Endothelial cell of umbilical vein (primary cell): Measurements from ENCODE around the gene FSD1. TPM values are rescaled to one million over a fixed set of nuclear protein-coding genes. Genes with fewer than 3 reads are reported as not detected.

Experiments used
- BruUV-seq: library from RNA; stranded (reverse); fragments of 400-500 nt; replicated peaks from 2 replicates; lab custom pipeline; 2021; lab: Mats Ljungman, UMichigan
- CTCF ChIA-PET: fragments of 300-600, 350-600 bp; sonication (Branson Sonifier 250); formaldehyde crosslinking; loops from one replicate; lab custom pipeline; 2021; ENCODE audit warnings: antibody characterized with exemption, inconsistent platforms; lab: Charles Lee
- POLR2A ChIA-PET: fragments of 300-600, 350-600 bp; sonication (Branson Sonifier 250); formaldehyde crosslinking; loops from one replicate; lab custom pipeline; 2021; ENCODE audit warnings: antibody characterized with exemption, inconsistent platforms; lab: Charles Lee
- DNase-seq: peaks from one replicate; pipeline ENCODE4 v3.0.0-alpha.2; 2011; ENCODE audit warnings: low read depth, low spot score
- FAIRE-seq: peaks from 2 replicates; lab custom pipeline; 2011; peaks lifted over from hg19 to GRCh38; lab: Jason Lieb, UNC
- H2AFZ ChIP-seq: 2 replicates; pipeline ENCODE4 v1.6.0; 2012; ENCODE audit warnings: low read depth, low read length, control low read depth, inconsistent platforms
- H3K27ac ChIP-seq: 2 replicates; pipeline ENCODE4 v1.5.1; 2011; ENCODE audit warnings: low read depth, mild to moderate bottlenecking, control low read depth, low read length, moderate library complexity; ENCODE audit not compliant: insufficient read depth
- H3K27me3 ChIP-seq, 2 experiments: 2 replicates each; pipeline versions ENCODE4 v1.6.0 to v1.6.1; 2011; ENCODE audit warnings: low read length in 2 of 2, mixed read lengths in 1 of 2; ENCODE audit not compliant: control insufficient read depth in 2 of 2, insufficient read depth in 2 of 2
- H3K36me3 ChIP-seq, 2 experiments: 2 replicates in 1 of 2; 3 replicates in 1 of 2; pipeline ENCODE4 v1.5.1; 2011; ENCODE audit warnings: low read length in 2 of 2, mild to moderate bottlenecking in 1 of 2, moderate library complexity in 1 of 2; ENCODE audit not compliant: control insufficient read depth in 2 of 2, insufficient read depth in 2 of 2; ENCODE audit errors: extremely low read depth in 1 of 2
- H3K4me1 ChIP-seq: 3 replicates; pipeline ENCODE4 v1.5.1; 2011; ENCODE audit warnings: mild to moderate bottlenecking, low read length; ENCODE audit not compliant: control insufficient read depth, insufficient read depth; ENCODE audit errors: extremely low read depth
- H3K4me2 ChIP-seq: 2 replicates; pipeline ENCODE4 v1.6.1; 2011; ENCODE audit warnings: low read length, control low read depth, mixed read lengths; ENCODE audit not compliant: insufficient read depth
- H3K4me3 ChIP-seq, 3 experiments: fragments of 200-600 bp in 1 of 3; sonication (generic), shearing (Covaris generic) in 1 of 3; replicated peaks in 1 of 3; 2 replicates each; pipeline ENCODE4 v1.5.1; 2011 to 2016; ENCODE audit warnings: control low read depth in 3 of 3, low read length in 3 of 3, mild to moderate bottlenecking in 2 of 3, inconsistent platforms in 1 of 3, low read depth in 1 of 3, moderate library complexity in 1 of 3; ENCODE audit not compliant: insufficient read depth in 1 of 3
- H3K79me2 ChIP-seq: 2 replicates; pipeline ENCODE4 v1.6.0; 2012; ENCODE audit warnings: low read length, inconsistent platforms; ENCODE audit not compliant: control insufficient read depth, insufficient read depth
- H3K9ac ChIP-seq: replicated peaks from 2 replicates; pipeline ENCODE3; 2011; ENCODE audit warnings: low read length, control low read depth; ENCODE audit not compliant: insufficient read depth; ENCODE audit errors: extremely low read depth
- H3K9me1 ChIP-seq: replicated peaks from 3 replicates; pipeline ENCODE4 v1.6.0; 2011; ENCODE audit warnings: mild to moderate bottlenecking, low read length; ENCODE audit not compliant: control insufficient read depth, insufficient read depth; ENCODE audit errors: extremely low read depth
- H3K9me3 ChIP-seq: replicated peaks from 2 replicates; pipeline ENCODE4 v1.5.1; 2012; ENCODE audit warnings: low read length, inconsistent platforms; ENCODE audit not compliant: control insufficient read depth, insufficient read depth
- H4K20me1 ChIP-seq: replicated peaks from 2 replicates; pipeline ENCODE3; 2011; ENCODE audit warnings: mild to moderate bottlenecking, low read length; ENCODE audit not compliant: control insufficient read depth, insufficient read depth; ENCODE audit errors: extremely low read depth
- EZH2 ChIP-seq: IDR thresholded peaks from 2 replicates; pipeline ENCODE4 v1.6.1; 2012; ENCODE audit warnings: borderline replicate concordance, low read depth, mild to moderate bottlenecking, moderate library complexity, low read length, inconsistent platforms; ENCODE audit not compliant: severe bottlenecking
- FOS ChIP-seq: IDR thresholded peaks from 2 replicates; pipeline ENCODE4 v1.6.1; 2011; ENCODE audit warnings: mild to moderate bottlenecking, low read length, moderate library complexity, borderline replicate concordance; ENCODE audit not compliant: insufficient read depth
- GATA2 ChIP-seq: IDR thresholded peaks from 2 replicates; pipeline ENCODE4 v1.7.0; 2011; ENCODE audit warnings: low read depth, mild to moderate bottlenecking, moderate library complexity, mixed read lengths, low read length; ENCODE audit not compliant: insufficient read length, insufficient read depth
- JUN ChIP-seq: IDR thresholded peaks from 2 replicates; pipeline ENCODE4 v1.6.1; 2011; ENCODE audit warnings: borderline replicate concordance, low read depth; ENCODE audit not compliant: insufficient read length, insufficient read depth
- MYC ChIP-seq: IDR thresholded peaks from one replicate; pipeline ENCODE4 v1.6.1; 2011; ENCODE audit warnings: mild to moderate bottlenecking, low read depth, low read length
- POLR2A ChIP-seq: IDR thresholded peaks from 2 replicates; pipeline ENCODE4 v1.6.1; 2012; ENCODE audit warnings: low read depth, mild to moderate bottlenecking, control low read depth, low read length
- POLR2AphosphoS5 ChIP-seq: IDR thresholded peaks from 2 replicates; pipeline ENCODE4 v1.6.1; 2012; ENCODE audit warnings: low read depth, mild to moderate bottlenecking, control low read depth, low read length, moderate library complexity; ENCODE audit not compliant: insufficient read depth
- dilution Hi-C: fragments of 300-500 bp; cut with MboI; formaldehyde crosslinking; loops from one replicate; pipeline ENCODE4 v1.15.0; 2019; ENCODE audit warnings: low sequenced_read_pairs; ENCODE audit not compliant: extremely low pct_ligation_motif_present
- intact Hi-C: fragments of 100-400 bp; cut with micrococcal nuclease; formaldehyde crosslinking; loops from one replicate; pipeline ENCODE4 v1.10.0; 2022
- polyA plus RNA-seq, 4 experiments: library from polyadenylated mRNA; depleted of rRNA in 3 of 4; stranded (reverse) in 3 of 4; unstranded in 1 of 4; fragments of >200 nt; gene quantifications; 2 replicates each; pipeline versions ENCODE4 v1.2.1 to v1.2.3, GENCODE V29; 2011 to 2012; ENCODE audit warnings: missing spikeins in 1 of 4
- total RNA-seq: library from RNA; stranded (reverse); gene quantifications from 2 replicates; pipeline ENCODE4 v1.2.3, GENCODE V29; 2021
- TF ChIP-seq, protein P1 (sequence below): IDR thresholded peaks from 2 replicates; pipeline ENCODE4 v1.6.1; 2011; ENCODE audit not compliant: insufficient read depth, insufficient read length
- TF ChIP-seq, protein P2 (sequence below), 2 donors: IDR thresholded peaks; 1 replicate in 1 of 2; 2 replicates in 1 of 2; pipeline ENCODE4 v1.5.1; 2011; ENCODE audit warnings: low read length in 2 of 2, mild to moderate bottlenecking in 2 of 2, moderate library complexity in 2 of 2, control low read depth in 1 of 2, inconsistent platforms in 1 of 2, low read depth in 1 of 2; ENCODE audit not compliant: insufficient read depth in 1 of 2; ENCODE audit errors: extremely low read depth in 1 of 2

Gene FSD1
- total and polyA plus RNA-seq, 2 donors (not counting 3 experiments of a cell fraction or from before 2014, with no cell fraction given): 25.8 to 55.5 TPM

DNA sequence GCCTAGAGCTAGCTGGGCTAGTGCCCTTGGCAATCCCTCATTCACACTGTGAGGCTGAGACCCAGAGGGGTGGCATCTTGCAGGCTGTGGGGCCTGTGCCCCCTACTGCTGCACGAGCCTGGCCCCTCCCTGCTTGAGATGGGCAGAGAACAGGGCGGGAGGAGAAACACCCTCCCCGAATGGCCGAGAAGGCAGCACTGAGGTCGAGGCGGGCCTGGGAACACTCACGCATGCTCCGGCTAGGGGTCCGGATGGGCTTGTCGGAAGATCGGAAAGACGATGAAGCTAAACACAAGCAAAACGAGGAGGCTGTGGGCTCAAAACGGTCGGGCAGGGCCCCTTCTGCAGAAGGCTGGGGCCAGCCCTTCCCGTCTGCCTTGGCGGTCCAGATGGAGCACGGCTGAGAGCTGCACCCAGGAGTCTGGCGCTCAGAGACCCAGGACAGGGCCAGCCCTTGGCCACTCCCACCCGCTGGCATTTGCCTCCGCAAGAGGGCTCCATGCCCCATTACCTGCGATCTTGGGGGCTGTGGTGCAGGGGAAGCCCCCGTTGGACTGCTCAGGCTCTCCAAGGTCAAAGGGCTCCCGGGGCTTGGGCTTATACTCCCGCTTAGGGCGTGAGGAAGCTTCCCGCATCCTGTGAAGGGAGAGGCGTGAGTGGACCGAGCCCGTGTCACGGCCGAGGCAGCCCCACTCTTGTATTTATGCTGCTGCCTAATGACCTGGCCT lies 57.9 kb downstream of the FSD1 start:
- no peak overlapping the region for H3K4me2 ChIP-seq
- no peak overlapping the region for H3K9ac ChIP-seq
- H3K9me3 ChIP-seq: no peaks in the 10 kb centered on the region
- H3K4me3 ChIP-seq: no peak overlapping the region
- H2AFZ ChIP-seq: no peak overlapping the region
- peaks cover under 1% of the 10 kb centered on the region for H3K79me2 ChIP-seq
- intact Hi-C loops: no loop called here
- no peaks in the 10 kb centered on the region for H4K20me1 ChIP-seq
- CTCF ChIA-PET: interaction anchor here (2.6 kb wide), 1 partner anchor 9 kb away, joined by 12 read pairs; no protein-coding TSS in a partner anchor
- dilution Hi-C loops: loop anchor here (10.0 kb wide), 1 partner anchor 53 kb away; no protein-coding TSS in a partner anchor
- POLR2A ChIA-PET: no interaction called here
- no TSS peak for BruUV-seq
- DNase-seq (no peak), FAIRE-seq (no peak)
- no peaks in the 10 kb centered on the region for H3K9me1 ChIP-seq
- H3K27ac ChIP-seq: no peak overlapping the region
- peaks cover 5 to 73% of the 10 kb centered on the region in 2 experiments for H3K36me3 ChIP-seq
- H3K4me1 ChIP-seq: no peaks in the 10 kb centered on the region
- TF ChIP-seq, protein P1, sequence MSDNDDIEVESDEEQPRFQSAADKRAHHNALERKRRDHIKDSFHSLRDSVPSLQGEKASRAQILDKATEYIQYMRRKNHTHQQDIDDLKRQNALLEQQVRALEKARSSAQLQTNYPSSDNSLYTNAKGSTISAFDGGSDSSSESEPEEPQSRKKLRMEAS: no peak
- TF ChIP-seq FOS (no peak), JUN (no peak), MYC (no peak), EZH2 (no peak), POLR2A (no peak), POLR2AphosphoS5 (no peak), GATA2 (no peak)
- TF ChIP-seq, protein P2, sequence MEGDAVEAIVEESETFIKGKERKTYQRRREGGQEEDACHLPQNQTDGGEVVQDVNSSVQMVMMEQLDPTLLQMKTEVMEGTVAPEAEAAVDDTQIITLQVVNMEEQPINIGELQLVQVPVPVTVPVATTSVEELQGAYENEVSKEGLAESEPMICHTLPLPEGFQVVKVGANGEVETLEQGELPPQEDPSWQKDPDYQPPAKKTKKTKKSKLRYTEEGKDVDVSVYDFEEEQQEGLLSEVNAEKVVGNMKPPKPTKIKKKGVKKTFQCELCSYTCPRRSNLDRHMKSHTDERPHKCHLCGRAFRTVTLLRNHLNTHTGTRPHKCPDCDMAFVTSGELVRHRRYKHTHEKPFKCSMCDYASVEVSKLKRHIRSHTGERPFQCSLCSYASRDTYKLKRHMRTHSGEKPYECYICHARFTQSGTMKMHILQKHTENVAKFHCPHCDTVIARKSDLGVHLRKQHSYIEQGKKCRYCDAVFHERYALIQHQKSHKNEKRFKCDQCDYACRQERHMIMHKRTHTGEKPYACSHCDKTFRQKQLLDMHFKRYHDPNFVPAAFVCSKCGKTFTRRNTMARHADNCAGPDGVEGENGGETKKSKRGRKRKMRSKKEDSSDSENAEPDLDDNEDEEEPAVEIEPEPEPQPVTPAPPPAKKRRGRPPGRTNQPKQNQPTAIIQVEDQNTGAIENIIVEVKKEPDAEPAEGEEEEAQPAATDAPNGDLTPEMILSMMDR (IDR thresholded peaks at IDR 0.05; ENCODE audit: extremely low read depth in 1 of 2, insufficient read depth in 1 of 2, low read depth in 1 of 2, low read length in 2 of 2): no peak
- no peaks in the 10 kb centered on the region for H3K27me3 ChIP-seq
